ENCODE data around the gene SLC25A4.

DNA sequence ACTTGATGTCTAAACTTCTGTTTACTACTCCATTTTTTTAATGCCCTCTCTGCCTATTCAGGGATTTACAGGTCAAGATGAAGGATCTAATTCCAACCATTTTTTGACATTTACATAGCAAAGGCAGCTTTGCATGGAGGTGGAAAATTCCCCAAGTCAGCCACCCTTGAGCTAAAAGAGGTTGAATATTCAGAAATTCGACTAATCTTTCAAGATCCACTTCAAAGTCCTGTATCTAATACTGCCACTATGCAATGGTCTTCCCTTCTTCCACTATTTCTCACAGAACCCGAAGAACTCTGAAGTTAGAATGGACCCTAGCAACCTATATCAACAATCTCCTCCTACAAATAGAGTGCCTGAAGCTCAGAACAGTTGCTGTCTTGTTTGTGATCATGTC lies 39.2 kb downstream of the SLC25A4 start:
- TF ChIP-seq, protein P1, sequence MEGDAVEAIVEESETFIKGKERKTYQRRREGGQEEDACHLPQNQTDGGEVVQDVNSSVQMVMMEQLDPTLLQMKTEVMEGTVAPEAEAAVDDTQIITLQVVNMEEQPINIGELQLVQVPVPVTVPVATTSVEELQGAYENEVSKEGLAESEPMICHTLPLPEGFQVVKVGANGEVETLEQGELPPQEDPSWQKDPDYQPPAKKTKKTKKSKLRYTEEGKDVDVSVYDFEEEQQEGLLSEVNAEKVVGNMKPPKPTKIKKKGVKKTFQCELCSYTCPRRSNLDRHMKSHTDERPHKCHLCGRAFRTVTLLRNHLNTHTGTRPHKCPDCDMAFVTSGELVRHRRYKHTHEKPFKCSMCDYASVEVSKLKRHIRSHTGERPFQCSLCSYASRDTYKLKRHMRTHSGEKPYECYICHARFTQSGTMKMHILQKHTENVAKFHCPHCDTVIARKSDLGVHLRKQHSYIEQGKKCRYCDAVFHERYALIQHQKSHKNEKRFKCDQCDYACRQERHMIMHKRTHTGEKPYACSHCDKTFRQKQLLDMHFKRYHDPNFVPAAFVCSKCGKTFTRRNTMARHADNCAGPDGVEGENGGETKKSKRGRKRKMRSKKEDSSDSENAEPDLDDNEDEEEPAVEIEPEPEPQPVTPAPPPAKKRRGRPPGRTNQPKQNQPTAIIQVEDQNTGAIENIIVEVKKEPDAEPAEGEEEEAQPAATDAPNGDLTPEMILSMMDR (IDR thresholded peaks at IDR 0.05; ENCODE audit: low read depth, low read length, missing input control): no peak
- TF ChIP-seq, protein P2, sequence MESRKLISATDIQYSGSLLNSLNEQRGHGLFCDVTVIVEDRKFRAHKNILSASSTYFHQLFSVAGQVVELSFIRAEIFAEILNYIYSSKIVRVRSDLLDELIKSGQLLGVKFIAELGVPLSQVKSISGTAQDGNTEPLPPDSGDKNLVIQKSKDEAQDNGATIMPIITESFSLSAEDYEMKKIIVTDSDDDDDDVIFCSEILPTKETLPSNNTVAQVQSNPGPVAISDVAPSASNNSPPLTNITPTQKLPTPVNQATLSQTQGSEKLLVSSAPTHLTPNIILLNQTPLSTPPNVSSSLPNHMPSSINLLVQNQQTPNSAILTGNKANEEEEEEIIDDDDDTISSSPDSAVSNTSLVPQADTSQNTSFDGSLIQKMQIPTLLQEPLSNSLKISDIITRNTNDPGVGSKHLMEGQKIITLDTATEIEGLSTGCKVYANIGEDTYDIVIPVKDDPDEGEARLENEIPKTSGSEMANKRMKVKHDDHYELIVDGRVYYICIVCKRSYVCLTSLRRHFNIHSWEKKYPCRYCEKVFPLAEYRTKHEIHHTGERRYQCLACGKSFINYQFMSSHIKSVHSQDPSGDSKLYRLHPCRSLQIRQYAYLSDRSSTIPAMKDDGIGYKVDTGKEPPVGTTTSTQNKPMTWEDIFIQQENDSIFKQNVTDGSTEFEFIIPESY (IDR thresholded peaks at IDR 0.05): no peak
- TF ChIP-seq YY1 (IDR thresholded peaks at IDR 0.05) (no peak), RAD21 (IDR thresholded peaks at IDR 0.05) (no peak), HNF4A (conservative IDR thresholded peaks at IDR 0.05) (no peak), FOXA1 (IDR thresholded peaks at IDR 0.05) (no peak), SP1 (IDR thresholded peaks at IDR 0.05) (no peak), EGR1 (IDR thresholded peaks at IDR 0.05; ENCODE audit: low read depth in 2 of 2) (no peak), GABPA (IDR thresholded peaks at IDR 0.05 in 1 of 2, conservative IDR thresholded peaks at IDR 0.05 in 1 of 2) (no peak), TAF1 (conservative IDR thresholded peaks at IDR 0.05) (no peak)
- TF ChIP-seq, protein P3, sequence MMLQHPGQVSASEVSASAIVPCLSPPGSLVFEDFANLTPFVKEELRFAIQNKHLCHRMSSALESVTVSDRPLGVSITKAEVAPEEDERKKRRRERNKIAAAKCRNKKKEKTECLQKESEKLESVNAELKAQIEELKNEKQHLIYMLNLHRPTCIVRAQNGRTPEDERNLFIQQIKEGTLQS (IDR thresholded peaks at IDR 0.05): no peak
